ENCODE data around the gene ELP5.
A peak's percentile ranks its signal among the peaks of the same experiment; 100 is the strongest.

ELP5 gene

DNA sequence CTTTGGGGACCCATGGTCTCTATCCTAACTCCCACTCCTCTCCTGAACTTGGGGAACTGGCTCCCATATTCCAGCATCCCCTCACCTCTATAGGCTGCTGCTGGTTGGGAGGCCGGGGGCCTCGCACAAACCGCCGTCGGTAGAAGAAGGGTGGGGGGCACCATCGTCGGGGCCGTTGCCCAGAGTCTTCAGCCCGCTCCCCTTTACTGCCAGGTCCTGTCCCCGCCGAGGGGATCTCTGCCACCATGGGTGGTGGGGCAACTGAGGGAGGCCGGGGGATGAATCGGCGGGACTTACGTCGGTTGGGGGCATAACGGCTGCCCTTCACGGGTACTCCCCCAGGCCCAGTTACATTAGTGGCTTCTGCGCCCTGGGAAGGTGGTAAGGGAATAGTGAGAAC is 38.2 kb downstream of the ELP5 start:
- no peak for DNase-seq (ENCODE audit: low read depth)
- H3K4me3 ChIP-seq (ENCODE audit: low read depth, low read length) = no peak overlapping the region
- TF ChIP-seq, protein P1, sequence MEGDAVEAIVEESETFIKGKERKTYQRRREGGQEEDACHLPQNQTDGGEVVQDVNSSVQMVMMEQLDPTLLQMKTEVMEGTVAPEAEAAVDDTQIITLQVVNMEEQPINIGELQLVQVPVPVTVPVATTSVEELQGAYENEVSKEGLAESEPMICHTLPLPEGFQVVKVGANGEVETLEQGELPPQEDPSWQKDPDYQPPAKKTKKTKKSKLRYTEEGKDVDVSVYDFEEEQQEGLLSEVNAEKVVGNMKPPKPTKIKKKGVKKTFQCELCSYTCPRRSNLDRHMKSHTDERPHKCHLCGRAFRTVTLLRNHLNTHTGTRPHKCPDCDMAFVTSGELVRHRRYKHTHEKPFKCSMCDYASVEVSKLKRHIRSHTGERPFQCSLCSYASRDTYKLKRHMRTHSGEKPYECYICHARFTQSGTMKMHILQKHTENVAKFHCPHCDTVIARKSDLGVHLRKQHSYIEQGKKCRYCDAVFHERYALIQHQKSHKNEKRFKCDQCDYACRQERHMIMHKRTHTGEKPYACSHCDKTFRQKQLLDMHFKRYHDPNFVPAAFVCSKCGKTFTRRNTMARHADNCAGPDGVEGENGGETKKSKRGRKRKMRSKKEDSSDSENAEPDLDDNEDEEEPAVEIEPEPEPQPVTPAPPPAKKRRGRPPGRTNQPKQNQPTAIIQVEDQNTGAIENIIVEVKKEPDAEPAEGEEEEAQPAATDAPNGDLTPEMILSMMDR (conservative IDR thresholded peaks at IDR 0.05; ENCODE audit: low read depth, low read length) = no peak

DNA sequence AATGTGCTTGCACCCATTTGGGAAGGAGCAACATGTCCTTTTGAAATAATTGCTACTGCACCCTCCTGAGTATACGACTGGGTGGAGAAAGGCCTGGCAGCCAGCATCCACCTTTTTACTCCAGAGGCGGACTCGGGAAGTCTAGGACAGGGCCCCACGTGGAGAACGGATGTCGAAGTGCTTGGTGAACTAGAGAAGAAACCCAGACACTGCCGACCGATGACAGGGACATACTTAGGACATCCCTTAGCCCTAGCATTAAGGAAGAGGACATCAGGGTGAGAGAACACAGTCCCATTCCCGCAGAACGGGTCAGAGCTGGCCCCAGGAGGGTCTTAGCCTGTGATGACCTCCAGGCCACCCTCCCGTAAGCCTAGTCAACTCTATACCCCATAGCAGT is 38.7 kb downstream of the ELP5 start:
- DNase-seq (ENCODE audit: low read depth) = no peak
- no peak overlapping the region for H3K4me3 ChIP-seq (ENCODE audit: low read depth, low read length)
- TF ChIP-seq, protein P1 (conservative IDR thresholded peaks at IDR 0.05; ENCODE audit: low read depth, low read length) = no peak

DNA sequence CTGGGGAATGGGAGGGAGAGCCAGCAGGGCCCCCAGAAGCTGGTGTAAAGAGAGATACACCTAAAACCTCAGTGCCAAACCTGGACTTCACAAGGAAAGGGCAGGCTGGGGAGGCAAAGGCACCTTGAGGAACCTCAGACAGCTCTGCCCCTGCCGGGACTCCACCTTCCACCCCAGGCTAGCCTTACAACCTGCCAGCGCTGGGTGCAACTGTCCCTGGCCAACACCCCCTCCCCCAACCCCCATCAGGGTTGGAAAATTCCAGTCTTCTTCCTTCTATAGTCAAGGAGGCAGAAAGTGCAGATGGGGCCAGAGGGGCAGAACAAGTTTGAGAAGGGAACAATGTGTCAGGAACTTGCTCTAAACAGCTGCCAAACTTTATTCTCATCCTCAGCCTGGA is 40.2 kb downstream of the ELP5 start:
- TF ChIP-seq, protein P1 (conservative IDR thresholded peaks at IDR 0.05; ENCODE audit: low read depth, low read length) = no peak
- no peak for DNase-seq (ENCODE audit: low read depth)
- H3K4me3 ChIP-seq (ENCODE audit: low read depth, low read length) = no peak overlapping the region

DNA sequence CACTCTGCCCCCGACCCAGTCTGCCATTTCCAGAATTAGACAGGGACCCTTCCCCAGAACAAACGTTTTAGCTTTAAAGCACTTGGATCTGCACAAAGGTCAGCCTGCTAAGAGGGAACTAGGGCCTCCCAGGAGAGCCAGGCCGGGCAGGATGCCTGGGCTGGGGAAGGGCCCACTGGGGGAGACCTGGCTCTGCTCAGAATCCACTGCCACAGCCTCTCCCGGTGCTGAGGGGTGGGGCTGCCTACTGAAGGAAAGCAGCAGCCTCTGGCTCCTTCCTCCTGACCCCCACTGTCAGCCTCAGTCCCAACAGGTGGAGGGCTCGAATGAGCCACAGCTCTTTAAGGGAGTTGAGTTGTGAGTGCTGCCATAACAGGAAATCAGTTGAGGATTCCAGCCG is 40.7 kb downstream of the ELP5 start:
- DNase-seq (ENCODE audit: low read depth) = no peak
- TF ChIP-seq, protein P1 (conservative IDR thresholded peaks at IDR 0.05; ENCODE audit: low read depth, low read length) = no peak
- H3K4me3 ChIP-seq (ENCODE audit: low read depth, low read length) = no peak overlapping the region

DNA sequence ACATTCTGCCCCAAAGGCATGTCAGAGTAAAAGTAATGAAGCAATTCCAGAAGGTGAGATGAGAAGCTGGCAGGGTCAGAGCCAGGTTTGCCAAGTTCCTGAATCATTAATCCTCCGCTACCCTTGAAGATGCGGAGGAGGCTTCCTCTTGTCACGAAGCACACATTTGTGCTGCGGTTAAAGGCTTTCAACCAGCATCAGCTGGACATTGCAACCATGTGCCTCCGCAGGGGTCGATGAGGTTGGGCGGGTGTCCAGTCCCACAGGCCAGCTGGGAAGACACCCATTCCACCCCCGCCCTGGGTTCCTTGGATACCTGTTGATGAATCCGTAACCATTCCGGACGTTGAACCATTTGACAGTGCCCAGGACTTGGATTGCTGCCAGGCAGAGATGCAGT is 41.1 kb downstream of the ELP5 start:
- no peak overlapping the region for H3K4me3 ChIP-seq (ENCODE audit: low read depth, low read length)
- TF ChIP-seq, protein P1 (conservative IDR thresholded peaks at IDR 0.05; ENCODE audit: low read depth, low read length) = no peak
- DNase-seq (ENCODE audit: low read depth) = no peak

DNA sequence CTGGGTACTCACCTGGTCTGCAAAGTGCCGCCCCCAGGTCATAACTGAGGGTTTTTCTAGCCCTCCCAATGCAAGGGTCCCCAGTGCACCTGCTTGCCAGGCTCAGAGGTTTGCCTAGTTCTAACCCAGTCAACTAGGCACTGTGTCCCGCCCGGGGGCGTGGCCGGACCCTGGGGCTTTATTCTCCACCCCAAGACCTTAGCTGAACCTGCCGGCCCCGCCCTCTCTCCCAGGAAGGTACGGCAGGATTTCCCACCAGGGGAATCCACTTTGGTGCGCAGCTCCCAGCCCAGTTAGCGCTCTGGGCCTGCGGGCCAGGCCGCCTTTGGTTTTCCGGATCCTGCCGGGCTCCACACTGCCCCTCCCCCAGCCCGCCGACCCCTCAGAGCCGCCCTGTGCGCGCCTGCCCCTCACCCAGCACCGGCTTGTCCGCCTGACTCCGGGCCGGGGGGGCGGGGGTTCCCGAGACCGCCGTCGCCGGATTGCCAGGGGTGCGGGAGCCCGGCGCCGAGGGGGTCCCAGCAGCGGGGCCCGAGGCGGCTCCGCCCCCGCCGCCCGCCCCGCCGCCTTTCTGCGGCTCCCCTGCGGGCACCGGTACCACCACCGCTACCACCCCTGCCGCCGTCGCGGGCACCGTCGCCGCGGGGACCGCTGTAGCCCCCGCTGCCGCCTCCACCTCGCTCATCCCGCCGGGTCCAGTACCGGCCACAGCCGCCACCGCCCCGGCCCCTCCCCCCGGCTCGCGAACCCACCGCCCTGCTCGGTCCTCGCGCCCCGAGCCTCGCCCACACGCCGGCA is 42.0 kb downstream of the ELP5 start:
- no peak overlapping the region for H3K4me3 ChIP-seq (ENCODE audit: low read depth, low read length)
- DNase-seq (ENCODE audit: low read depth) = no peak
- TF ChIP-seq, protein P1 (conservative IDR thresholded peaks at IDR 0.05; ENCODE audit: low read depth, low read length) = no peak

DNA sequence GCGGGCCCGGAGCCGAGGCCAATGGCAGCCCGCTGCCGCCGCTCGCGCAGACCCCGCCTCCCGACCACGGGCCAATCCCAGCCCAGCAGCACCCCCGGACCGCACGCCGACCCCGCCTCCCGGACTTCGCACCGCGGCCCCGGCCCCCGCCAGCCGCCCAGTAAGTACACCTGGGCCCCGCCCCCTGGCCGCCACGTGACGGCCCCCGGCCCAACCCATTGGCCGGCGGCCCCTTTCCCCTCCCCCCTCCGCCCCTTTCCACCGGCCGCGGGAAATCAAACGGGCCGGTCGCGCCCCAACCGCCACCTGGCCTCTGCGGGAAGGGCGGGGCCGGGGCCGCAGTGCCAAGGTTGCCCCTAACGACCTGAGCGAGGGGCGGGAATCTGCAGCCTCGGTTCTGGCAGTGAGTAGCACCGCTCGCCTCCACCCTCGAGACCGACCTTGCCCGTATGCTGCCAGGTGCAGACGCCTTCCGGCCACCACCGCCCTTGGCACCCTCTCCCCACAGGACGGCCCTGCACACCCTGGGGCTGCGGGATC is 42.7 kb downstream of the ELP5 start, which contains the start of gene YBX2:
YBX2 (minus strand) TSS at position 26 of the 540 bp plus-strand sequence. CDS start 139 bp downstream, outside the sequence.
- DNase-seq (ENCODE audit: low read depth) = peak; percentile 19
- TF ChIP-seq, protein P1 (conservative IDR thresholded peaks at IDR 0.05; ENCODE audit: low read depth, low read length) = no peak

More for the DNA sequence above, 42.7 kb downstream of the ELP5 start, which contains the start of gene YBX2:
- H3K4me3 ChIP-seq (ENCODE audit: low read depth, low read length) = peak within 1 kb of the TSS; percentile 14

Data from choroid plexus epithelial cell (primary cell).